ENCODE data around the gene OR5M11. TPM values are rescaled to one million over a fixed set of nuclear protein-coding genes. Genes with fewer than 3 reads are reported as not detected.

Gene OR5M11
- total RNA-seq, 1 donor from 2014 or later, result not detected

GRCh38 chr11:56495117-56495516, 47.9 kb downstream of the OR5M11 start:
- Mint-ChIP-seq H3K9me3 (peaks cover 25% of the 10 kb centered on the region), H3K27me3 (ENCODE audit: low read depth) (no peaks in the 10 kb centered on the region), H3K27ac (no peak overlapping the region), H3K36me3 (ENCODE audit: low read depth) (no peaks in the 10 kb centered on the region), H3K4me3 (ENCODE audit: low read depth) (no peak overlapping the region), H3K4me1 (ENCODE audit: low read depth) (no peaks in the 10 kb centered on the region)
- no peak for DNase-seq (ENCODE audit: low spot score)
- intact Hi-C loops (cut with micrococcal nuclease), result no loop called here

Other genes with a start within 250 kb of the OR5M11 start
- gene OR8K3, start 228.1 kb downstream of the OR5M11 start, total RNA-seq, result not detected in 2 replicates
- not detected in 2 replicates for gene OR8K1, start 197.2 kb downstream of the OR5M11 start, total RNA-seq
- not detected in 2 replicates for gene OR8J1, start 189.0 kb downstream of the OR5M11 start, total RNA-seq
- not detected in 2 replicates for gene OR8U1, start 167.6 kb downstream of the OR5M11 start, total RNA-seq
- gene OR5AL1, start 130.6 kb downstream of the OR5M11 start, total RNA-seq, result not detected in 2 replicates
- not detected in 2 replicates for gene OR5M3, start 69.9 kb downstream of the OR5M11 start, total RNA-seq
- gene OR5M8, start 51.9 kb downstream of the OR5M11 start, total RNA-seq, result not detected in 2 replicates
- gene OR5M10, start 34.5 kb upstream of the OR5M11 start, total RNA-seq, result not detected in 2 replicates
- not detected in 2 replicates for gene OR5M1, start 71.6 kb upstream of the OR5M11 start, total RNA-seq
- not detected in 2 replicates for gene OR5AP2, start 99.2 kb upstream of the OR5M11 start, total RNA-seq
- not detected in 2 replicates for gene OR5AR1, start 120.4 kb upstream of the OR5M11 start, total RNA-seq
- not detected in 2 replicates for gene OR9G1, start 155.8 kb upstream of the OR5M11 start, total RNA-seq
- gene OR9G4, start 205.4 kb upstream of the OR5M11 start, total RNA-seq, result not detected in 2 replicates

Data from activated T-helper 2 cell treated with anti-CD3 and anti-CD28 coated beads, Interferon-gamma antibody, Interleukin-2, Interleukin-4, amounts not matched to agents 10 μg/mL and 5 μg/mL and 100 μg/mL, durations not matched to agents 14 hours and 24 hours and 36 hours (primary cell).